Hepatocyte (in vitro differentiated cells): ENCODE data around the gene FAIM.

ENCODE experiments used
- EZH2 ChIP-seq: fragments of 200-600 bp; sonication (generic); IDR thresholded peaks from 2 replicates; pipeline ENCODE4 v1.6.1; 2016; ENCODE audit warnings: antibody characterized with exemption, mild to moderate bottlenecking, borderline replicate concordance
- EZH2phosphoT487 ChIP-seq: fragments of 200-600 bp; sonication (generic); IDR thresholded peaks from one replicate; pipeline ENCODE4 v1.6.1; 2018; ENCODE audit warnings: antibody characterized with exemption, mild to moderate bottlenecking, low read depth, moderate library complexity; ENCODE audit not compliant: unreplicated experiment, severe bottlenecking
- TF ChIP-seq, protein P1 (sequence below): fragments of 200-600 bp; sonication (generic); IDR thresholded peaks from 2 replicates; pipeline ENCODE4 v1.5.1; 2016; ENCODE audit warnings: antibody characterized with exemption, mild to moderate bottlenecking; ENCODE audit not compliant: poor library complexity

DNA sequence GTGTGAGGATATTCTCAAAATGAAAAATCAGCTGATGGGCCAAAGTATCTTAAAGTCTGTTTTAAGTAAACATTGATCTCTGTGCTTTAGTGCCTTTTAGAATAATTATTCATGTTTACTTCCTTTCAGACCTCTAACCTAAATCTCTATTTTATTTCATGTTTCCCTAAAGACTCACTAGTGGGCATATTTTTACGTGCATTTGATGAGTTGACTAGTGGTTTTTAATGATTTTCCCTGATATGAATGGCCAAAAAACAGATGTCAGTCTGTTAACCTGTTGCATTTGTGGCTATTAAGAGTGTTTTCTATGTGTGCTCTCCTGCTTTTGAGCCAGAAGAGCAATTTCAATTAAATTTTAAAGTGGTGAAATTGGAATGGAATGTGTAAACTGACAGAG lies 6.9 kb downstream of the FAIM start:
- TF ChIP-seq EZH2phosphoT487 (no peak), EZH2 (no peak)
- TF ChIP-seq, protein P1, sequence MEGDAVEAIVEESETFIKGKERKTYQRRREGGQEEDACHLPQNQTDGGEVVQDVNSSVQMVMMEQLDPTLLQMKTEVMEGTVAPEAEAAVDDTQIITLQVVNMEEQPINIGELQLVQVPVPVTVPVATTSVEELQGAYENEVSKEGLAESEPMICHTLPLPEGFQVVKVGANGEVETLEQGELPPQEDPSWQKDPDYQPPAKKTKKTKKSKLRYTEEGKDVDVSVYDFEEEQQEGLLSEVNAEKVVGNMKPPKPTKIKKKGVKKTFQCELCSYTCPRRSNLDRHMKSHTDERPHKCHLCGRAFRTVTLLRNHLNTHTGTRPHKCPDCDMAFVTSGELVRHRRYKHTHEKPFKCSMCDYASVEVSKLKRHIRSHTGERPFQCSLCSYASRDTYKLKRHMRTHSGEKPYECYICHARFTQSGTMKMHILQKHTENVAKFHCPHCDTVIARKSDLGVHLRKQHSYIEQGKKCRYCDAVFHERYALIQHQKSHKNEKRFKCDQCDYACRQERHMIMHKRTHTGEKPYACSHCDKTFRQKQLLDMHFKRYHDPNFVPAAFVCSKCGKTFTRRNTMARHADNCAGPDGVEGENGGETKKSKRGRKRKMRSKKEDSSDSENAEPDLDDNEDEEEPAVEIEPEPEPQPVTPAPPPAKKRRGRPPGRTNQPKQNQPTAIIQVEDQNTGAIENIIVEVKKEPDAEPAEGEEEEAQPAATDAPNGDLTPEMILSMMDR: no peak
